ENCODE measurements around the gene A3GALT2.
A peak's percentile ranks its signal among the peaks of the same experiment; 100 is the strongest.

The A3GALT2 gene

GRCh38 chr1:33320619-33321165, at the start of gene A3GALT2:
TSS of gene A3GALT2 (minus strand) at chr1:33321098. CDS start at chr1:33321098, 0 bp downstream.
- DNase-seq, result no peak

- no peak for DNase-seq
Observed at GRCh38 chr1:33370301-33370700, 49.4 kb upstream of the A3GALT2 start.

GRCh38 chr1:33369764-33370163, 48.9 kb upstream of the A3GALT2 start:
- DNase-seq, result no peak

- no peak for DNase-seq
Observed at GRCh38 chr1:33369081-33369480, 48.2 kb upstream of the A3GALT2 start.

- DNase-seq, result no peak
Observed at GRCh38 chr1:33368431-33368830, 47.5 kb upstream of the A3GALT2 start.

- DNase-seq, result peak; percentile 62 to 83 (median 76)
Observed at GRCh38 chr1:33367485-33368405, 46.8 kb upstream of the A3GALT2 start.

- no peak for DNase-seq
Observed at GRCh38 chr1:33366762-33367484, 46.0 kb upstream of the A3GALT2 start.

GRCh38 chr1:33365560-33365997, 44.7 kb upstream of the A3GALT2 start:
- DNase-seq, result no peak

GRCh38 chr1:33364565-33364918, 43.6 kb upstream of the A3GALT2 start:
- DNase-seq, result no peak

GRCh38 chr1:33363470-33363861, 42.6 kb upstream of the A3GALT2 start:
- DNase-seq, result no peak

GRCh38 chr1:33363021-33363420, 42.1 kb upstream of the A3GALT2 start:
- DNase-seq, result no peak

- DNase-seq, result no peak
Observed at GRCh38 chr1:33361532-33362235, 40.8 kb upstream of the A3GALT2 start.

- no peak for DNase-seq
Observed at GRCh38 chr1:33360367-33360766, 39.5 kb upstream of the A3GALT2 start.

GRCh38 chr1:33359931-33360330, 39.0 kb upstream of the A3GALT2 start:
- DNase-seq, result no peak

GRCh38 chr1:33358795-33359503, 38.1 kb upstream of the A3GALT2 start:
- no peak for DNase-seq

- DNase-seq, result no peak
Observed at GRCh38 chr1:33358114-33358794, 37.4 kb upstream of the A3GALT2 start.

GRCh38 chr1:33357099-33357498, 36.2 kb upstream of the A3GALT2 start:
- no peak for DNase-seq

- DNase-seq, result no peak
Observed at GRCh38 chr1:33354707-33355316, 33.9 kb upstream of the A3GALT2 start.

GRCh38 chr1:33353531-33353930, 32.6 kb upstream of the A3GALT2 start:
- DNase-seq, result no peak

GRCh38 chr1:33351281-33351660, 30.4 kb upstream of the A3GALT2 start:
- DNase-seq, result no peak

GRCh38 chr1:33350611-33351280, 29.8 kb upstream of the A3GALT2 start:
- no peak for DNase-seq
